SW480 (cell line): ENCODE measurements around the gene GRID2.

ENCODE experiments used
- DNase-seq: peaks from one replicate; pipeline ENCODE4 v3.0.0-alpha.2; 2016; ENCODE audit warnings: low spot score

Gene GRID2

GRCh38 chr4:93084599-93085305, 781.0 kb downstream of the GRID2 start:
- DNase-seq, result no peak

- no peak for DNase-seq
These were observed 782.6 kb downstream of the GRID2 start for GRCh38 chr4:93086356-93086755.

GRCh38 chr4:93092765-93093164, 789.0 kb downstream of the GRID2 start:
- DNase-seq, result no peak

GRCh38 chr4:93103042-93103441, 799.3 kb downstream of the GRID2 start:
- DNase-seq, result no peak

GRCh38 chr4:93116624-93117023, 812.9 kb downstream of the GRID2 start:
- no peak for DNase-seq

- DNase-seq, result no peak
These were observed 823.7 kb downstream of the GRID2 start for GRCh38 chr4:93127489-93127888.

- no peak for DNase-seq
These were observed 828.9 kb downstream of the GRID2 start for GRCh38 chr4:93132631-93133030.

- no peak for DNase-seq
These were observed 835.4 kb downstream of the GRID2 start for GRCh38 chr4:93139118-93139517.

- no peak for DNase-seq
These were observed 840.1 kb downstream of the GRID2 start for GRCh38 chr4:93143902-93144301.

GRCh38 chr4:93144644-93145043, 840.9 kb downstream of the GRID2 start:
- no peak for DNase-seq

GRCh38 chr4:93147524-93148212, 843.9 kb downstream of the GRID2 start:
- DNase-seq, result no peak

GRCh38 chr4:93152491-93152890, 848.7 kb downstream of the GRID2 start:
- DNase-seq, result no peak

GRCh38 chr4:93157986-93158385, 854.2 kb downstream of the GRID2 start:
- no peak for DNase-seq

- no peak for DNase-seq
These were observed 864.3 kb downstream of the GRID2 start for GRCh38 chr4:93168053-93168452.

- DNase-seq, result no peak
These were observed 866.2 kb downstream of the GRID2 start for GRCh38 chr4:93169966-93170365.

- no peak for DNase-seq
These were observed 870.8 kb downstream of the GRID2 start for GRCh38 chr4:93174598-93174997.

- no peak for DNase-seq
These were observed 874.5 kb downstream of the GRID2 start for GRCh38 chr4:93178279-93178678.

GRCh38 chr4:93179044-93179443, 875.3 kb downstream of the GRID2 start:
- no peak for DNase-seq

GRCh38 chr4:93182722-93183121, 879.0 kb downstream of the GRID2 start:
- no peak for DNase-seq

GRCh38 chr4:93183576-93183975, 879.8 kb downstream of the GRID2 start:
- DNase-seq, result no peak

GRCh38 chr4:93184053-93184452, 880.3 kb downstream of the GRID2 start:
- no peak for DNase-seq

GRCh38 chr4:93186846-93187245, 883.1 kb downstream of the GRID2 start:
- DNase-seq, result no peak

- DNase-seq, result no peak
These were observed 883.7 kb downstream of the GRID2 start for GRCh38 chr4:93187466-93187865.

- no peak for DNase-seq
These were observed 884.1 kb downstream of the GRID2 start for GRCh38 chr4:93187892-93188291.
